ENCODE data around the gene C4orf36.

The C4orf36 gene

GRCh38 chr4:86857341-86858052 is 34.7 kb downstream of the C4orf36 start:
- DNase-seq (ENCODE audit: low spot score) = no peak

GRCh38 chr4:86856896-86857295 is 35.3 kb downstream of the C4orf36 start:
- DNase-seq (ENCODE audit: low spot score) = no peak

GRCh38 chr4:86855572-86855971 is 36.6 kb downstream of the C4orf36 start:
- DNase-seq (ENCODE audit: low spot score) = no peak

GRCh38 chr4:86853209-86853608 is 39.0 kb downstream of the C4orf36 start:
- DNase-seq (ENCODE audit: low spot score) = no peak

- DNase-seq (ENCODE audit: low spot score) = no peak
Measured at GRCh38 chr4:86848732-86849619, 43.2 kb downstream of the C4orf36 start, which contains the start of gene SLC10A6. TSS of gene SLC10A6 (minus strand) at chr4:86849384. CDS start at chr4:86849115, 269 bp downstream.

GRCh38 chr4:86848136-86848535 is 44.1 kb downstream of the C4orf36 start:
- DNase-seq (ENCODE audit: low spot score) = no peak

GRCh38 chr4:86847571-86847970 is 44.7 kb downstream of the C4orf36 start:
- no peak for DNase-seq (ENCODE audit: low spot score)

GRCh38 chr4:86846921-86847320 is 45.3 kb downstream of the C4orf36 start:
- no peak for DNase-seq (ENCODE audit: low spot score)

- DNase-seq (ENCODE audit: low spot score) = no peak
Measured at GRCh38 chr4:86845593-86845992, 46.6 kb downstream of the C4orf36 start.

- DNase-seq (ENCODE audit: low spot score) = no peak
Measured at GRCh38 chr4:86841309-86841708, 50.9 kb downstream of the C4orf36 start.

GRCh38 chr4:86840858-86841257 is 51.4 kb downstream of the C4orf36 start:
- no peak for DNase-seq (ENCODE audit: low spot score)

GRCh38 chr4:86837691-86838503 is 54.3 kb downstream of the C4orf36 start:
- DNase-seq (ENCODE audit: low spot score) = no peak

GRCh38 chr4:86835677-86836076 is 56.5 kb downstream of the C4orf36 start:
- no peak for DNase-seq (ENCODE audit: low spot score)

- DNase-seq (ENCODE audit: low spot score) = no peak
Measured at GRCh38 chr4:86834901-86835300, 57.3 kb downstream of the C4orf36 start.

GRCh38 chr4:86833615-86834014 is 58.6 kb downstream of the C4orf36 start:
- DNase-seq (ENCODE audit: low spot score) = no peak

- no peak for DNase-seq (ENCODE audit: low spot score)
Measured at GRCh38 chr4:86831262-86832130, 60.7 kb downstream of the C4orf36 start.
